Gastroesophageal sphincter (tissue), 4 donors: Measurements from ENCODE around the gene GALNT2. TPM values are rescaled to one million over a fixed set of nuclear protein-coding genes. Genes with fewer than 3 reads are reported as not detected.

ENCODE experiments used
- ATAC-seq: fragments of 150-250 bp; one replicate; pipeline ENCODE4 v1.9.1; 2016; ENCODE audit warnings: mild to moderate bottlenecking, moderate library complexity
- H3K27ac ChIP-seq, 4 donors: fragments of 200-600 bp; sonication (generic) in 3 of 4; 1 replicate in 3 of 4; 2 replicates in 1 of 4; pipeline ENCODE4 v1.5.1; 2016 to 2019
- H3K27me3 ChIP-seq: fragments of 200-600 bp; sonication (generic); one replicate; pipeline ENCODE4 v1.5.1; 2019
- H3K36me3 ChIP-seq, 2 donors: fragments of 200-600 bp; sonication (generic); one replicate each; pipeline ENCODE4 v1.5.1; 2019; ENCODE audit warnings: control low read depth in 1 of 2
- H3K4me1 ChIP-seq, 3 donors: fragments of 200-600 bp; sonication (generic); 1 replicate in 2 of 3; 2 replicates in 1 of 3; pipeline ENCODE4 v1.5.1; 2016 to 2019; ENCODE audit warnings: control low read depth in 2 of 3
- H3K4me3 ChIP-seq, 2 donors: fragments of 200-600 bp; sonication (generic); one replicate each; pipeline ENCODE4 v1.5.1; 2019; ENCODE audit warnings: mild to moderate bottlenecking in 1 of 2, moderate library complexity in 1 of 2
- H3K9me3 ChIP-seq, 3 donors: fragments of 200-600 bp; sonication (generic); one replicate each; pipeline ENCODE4 v1.5.1; 2017 to 2019; ENCODE audit warnings: control low read depth in 2 of 3
- EP300 ChIP-seq: sonication (generic); formaldehyde crosslinking; IDR thresholded peaks from one replicate; pipeline ENCODE4 v1.6.1; 2017; ENCODE audit warnings: antibody characterized with exemption, mild to moderate bottlenecking
- POLR2A ChIP-seq, 2 donors: fragments of 450-650 bp; IDR thresholded peaks; one replicate each; pipeline ENCODE4 v1.6.1; 2017; ENCODE audit warnings: antibody characterized with exemption in 2 of 2, mild to moderate bottlenecking in 2 of 2, moderate library complexity in 1 of 2
- POLR2AphosphoS5 ChIP-seq: sonication (generic); formaldehyde crosslinking; IDR thresholded peaks from one replicate; pipeline ENCODE4 v1.6.1; 2017; ENCODE audit warnings: antibody characterized with exemption
- WGBS, 2 donors: methylation state at CpG; one replicate each; pipeline ENCODE4 v1.1.5; 2018; ENCODE audit warnings: low coverage in 1 of 2; 5-methylcytosine and 5-hydroxymethylcytosine counted together
- total RNA-seq, 4 donors: library from RNA; depleted of rRNA; stranded (reverse); fragments of >200 nt; gene quantifications; one replicate each; pipeline ENCODE4 v1.1.0, GENCODE V29; 2016
- TF ChIP-seq, protein P1 (sequence below), 4 experiments: fragments of 200-600 bp in 2 of 4; fragments of 450-650 bp in 2 of 4; sonication (generic) in 1 of 4; IDR thresholded peaks; one replicate each; pipeline ENCODE4 v1.5.1; 2017 to 2019; ENCODE audit warnings: antibody characterized with exemption in 4 of 4, mild to moderate bottlenecking in 2 of 4, moderate library complexity in 2 of 4

Gene GALNT2
- total RNA-seq, 4 donors from 2014 or later = 95.3 to 160 (median 134) TPM

DNA sequence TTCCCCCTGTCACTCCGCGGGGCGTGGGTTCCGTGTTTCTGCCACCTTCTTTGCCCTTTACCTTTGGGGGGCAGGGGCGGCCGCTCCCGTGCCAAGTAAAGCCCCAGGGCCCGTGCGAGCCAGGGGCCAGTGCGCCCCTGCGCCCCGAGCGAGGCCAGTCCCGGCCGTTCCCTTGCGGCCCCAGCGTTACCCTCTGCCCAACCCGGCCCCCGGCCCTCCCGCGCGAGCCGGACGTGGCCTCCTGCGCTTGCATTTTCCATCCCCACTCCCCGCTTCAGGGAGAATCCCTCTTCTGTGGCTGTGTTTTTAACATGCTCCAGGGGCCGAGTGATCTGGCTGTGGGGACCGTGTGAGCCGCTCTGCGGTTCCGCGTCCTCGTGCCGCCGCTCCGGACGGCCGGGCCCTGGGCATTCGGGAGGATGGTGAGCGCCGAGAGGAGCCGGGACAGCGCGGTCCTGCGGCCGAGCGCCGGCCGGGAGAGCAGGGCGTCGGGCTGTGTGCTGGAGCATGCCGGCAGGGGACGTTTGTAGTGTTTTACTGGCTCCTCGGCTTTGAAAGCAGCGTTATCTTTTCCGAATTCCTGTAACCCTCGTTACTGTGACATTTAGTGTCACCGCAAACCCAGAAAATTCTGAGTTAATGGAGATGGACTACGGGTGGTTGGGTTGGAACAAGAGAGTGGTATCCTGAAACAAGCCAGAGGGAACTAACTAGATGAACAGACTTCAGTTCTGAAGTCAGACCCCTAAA, 1.0 kb downstream of the GALNT2 start:
- H3K36me3 ChIP-seq = no peaks in the 10 kb centered on the region
- no peaks in the 10 kb centered on the region for H3K9me3 ChIP-seq
- peak overlapping the region; percentile 59 to 98 for H3K4me3 ChIP-seq
- peak overlapping the region; percentile 74 to 98 (median 96) for H3K27ac ChIP-seq
- no peaks in the 10 kb centered on the region for H3K27me3 ChIP-seq
- H3K4me1 ChIP-seq = peaks cover 0 to 59% (median 20%) of the 10 kb centered on the region in 3 donors
- TF ChIP-seq POLR2AphosphoS5 (peak; percentile 15), EP300 (no peak), POLR2A (IDR thresholded peaks at IDR 0.05) (no peak)
- TF ChIP-seq, protein P1, sequence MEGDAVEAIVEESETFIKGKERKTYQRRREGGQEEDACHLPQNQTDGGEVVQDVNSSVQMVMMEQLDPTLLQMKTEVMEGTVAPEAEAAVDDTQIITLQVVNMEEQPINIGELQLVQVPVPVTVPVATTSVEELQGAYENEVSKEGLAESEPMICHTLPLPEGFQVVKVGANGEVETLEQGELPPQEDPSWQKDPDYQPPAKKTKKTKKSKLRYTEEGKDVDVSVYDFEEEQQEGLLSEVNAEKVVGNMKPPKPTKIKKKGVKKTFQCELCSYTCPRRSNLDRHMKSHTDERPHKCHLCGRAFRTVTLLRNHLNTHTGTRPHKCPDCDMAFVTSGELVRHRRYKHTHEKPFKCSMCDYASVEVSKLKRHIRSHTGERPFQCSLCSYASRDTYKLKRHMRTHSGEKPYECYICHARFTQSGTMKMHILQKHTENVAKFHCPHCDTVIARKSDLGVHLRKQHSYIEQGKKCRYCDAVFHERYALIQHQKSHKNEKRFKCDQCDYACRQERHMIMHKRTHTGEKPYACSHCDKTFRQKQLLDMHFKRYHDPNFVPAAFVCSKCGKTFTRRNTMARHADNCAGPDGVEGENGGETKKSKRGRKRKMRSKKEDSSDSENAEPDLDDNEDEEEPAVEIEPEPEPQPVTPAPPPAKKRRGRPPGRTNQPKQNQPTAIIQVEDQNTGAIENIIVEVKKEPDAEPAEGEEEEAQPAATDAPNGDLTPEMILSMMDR (IDR thresholded peaks at IDR 0.05) = no peak
- no peak for ATAC-seq
- 0% methylated on average over 4 to 7 of the region's 59 CpGs for WGBS, 2 donors

DNA sequence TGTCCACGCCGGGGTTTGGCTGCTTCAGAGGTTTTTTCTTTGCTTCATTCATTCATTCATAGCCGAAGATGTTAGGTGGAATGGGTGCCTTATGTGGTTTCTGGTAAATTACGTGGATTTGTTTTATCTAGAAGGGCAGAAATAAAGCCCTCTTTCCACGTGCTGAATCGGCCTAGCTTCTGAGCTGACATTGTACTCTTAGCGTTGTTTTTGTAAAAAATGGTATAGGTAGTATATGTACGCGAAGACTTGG, 1.5 kb downstream of the GALNT2 start:
- Histone ChIP-seq H3K4me3 (peak overlapping the region; percentile 59 to 98), H3K27ac (peak overlapping the region; percentile 74 to 98 (median 96)), H3K36me3 (no peaks in the 10 kb centered on the region), H3K9me3 (no peaks in the 10 kb centered on the region), H3K4me1 (peaks cover 2 to 64% (median 25%) of the 10 kb centered on the region in 3 donors), H3K27me3 (no peaks in the 10 kb centered on the region)
- 1 to 4% methylated on average over 9 of the region's 9 CpGs for WGBS, 2 donors
- TF ChIP-seq, protein P1 (IDR thresholded peaks at IDR 0.05) = no peak
- TF ChIP-seq POLR2AphosphoS5 (no peak), EP300 (no peak), POLR2A (IDR thresholded peaks at IDR 0.05) (no peak)
- ATAC-seq = no peak

DNA sequence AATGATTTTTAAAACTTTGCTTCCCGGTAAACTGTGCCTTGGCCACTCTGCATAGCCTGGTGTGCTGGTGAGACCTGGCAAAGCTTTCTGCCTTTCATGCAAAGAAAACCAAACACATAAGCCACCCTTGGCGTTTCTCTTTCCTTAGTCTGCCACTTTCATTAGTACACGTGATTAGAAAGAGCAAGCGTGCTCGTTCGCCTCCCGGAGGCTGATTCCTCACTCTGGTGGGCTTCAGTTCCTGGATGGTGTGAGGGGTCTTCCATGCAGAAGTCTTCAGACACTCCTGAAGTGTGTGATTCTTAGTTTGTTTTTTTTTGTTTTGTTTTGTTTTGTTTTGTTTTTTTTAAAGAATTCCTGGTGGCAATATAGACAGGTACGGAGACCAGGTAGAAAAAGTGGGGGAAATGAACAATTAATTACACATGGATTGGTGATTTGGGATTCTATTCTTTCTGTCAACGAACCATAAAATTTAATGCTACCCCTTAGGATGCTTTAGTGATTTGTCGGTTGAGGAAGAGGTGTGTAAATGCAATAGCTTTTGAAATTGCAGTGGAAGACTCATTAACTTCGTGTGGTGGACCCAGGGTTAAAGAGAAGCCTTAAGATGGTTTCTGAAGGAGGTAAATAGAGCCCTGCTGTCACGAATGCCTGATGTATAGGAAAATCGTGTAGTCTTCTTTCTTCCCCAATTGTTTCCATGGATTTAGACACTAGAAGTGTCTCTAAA, 2.1 kb downstream of the GALNT2 start:
- H3K27ac ChIP-seq = peak overlapping the region in 3 of 4 donors; percentile 95 to 98 (median 96)
- H3K9me3 ChIP-seq = no peaks in the 10 kb centered on the region
- H3K4me3 ChIP-seq = peak overlapping the region; percentile 59 to 98
- H3K36me3 ChIP-seq = no peaks in the 10 kb centered on the region
- TF ChIP-seq POLR2AphosphoS5 (peak; percentile 51), EP300 (no peak), POLR2A (IDR thresholded peaks at IDR 0.05) (no peak)
- TF ChIP-seq, protein P1 (IDR thresholded peaks at IDR 0.05) = peak in 1 of 4 experiments; percentile 36
- H3K4me1 ChIP-seq = peaks cover 5 to 70% (median 28%) of the 10 kb centered on the region in 3 donors
- ATAC-seq = no peak
- WGBS, 2 donors = 26 to 43% methylated on average over 13 of the region's 13 CpGs
- no peaks in the 10 kb centered on the region for H3K27me3 ChIP-seq

DNA sequence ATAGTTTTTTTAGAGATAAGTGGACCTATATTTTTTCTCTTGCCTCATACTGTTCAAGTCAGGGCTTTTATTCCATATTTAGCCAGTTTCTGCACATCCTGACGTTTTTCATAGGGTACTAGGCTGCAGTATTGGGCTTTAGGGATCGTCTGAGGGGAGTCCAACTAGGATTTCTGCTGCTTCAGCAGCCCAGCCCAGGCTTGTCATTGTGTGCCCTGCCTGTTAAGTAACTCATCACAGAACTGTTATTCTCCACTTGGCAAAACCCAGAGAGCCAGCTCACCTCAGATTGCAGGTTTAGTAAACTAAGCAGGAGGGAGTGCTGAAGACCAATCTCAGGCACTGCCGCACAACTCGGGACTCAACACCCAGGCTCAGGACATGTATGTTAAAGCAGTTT, 2.8 kb downstream of the GALNT2 start:
- Histone ChIP-seq H3K4me1 (peaks cover 5 to 77% (median 31%) of the 10 kb centered on the region in 3 donors), H3K9me3 (no peaks in the 10 kb centered on the region), H3K27me3 (no peaks in the 10 kb centered on the region), H3K4me3 (peak overlapping the region; percentile 59 to 98), H3K27ac (peak overlapping the region in 2 of 4 donors; percentile 96 to 98), H3K36me3 (no peaks in the 10 kb centered on the region)
- ATAC-seq = no peak
- TF ChIP-seq POLR2A (IDR thresholded peaks at IDR 0.05) = no peak
- no peak for TF ChIP-seq EP300
- TF ChIP-seq, protein P1 (IDR thresholded peaks at IDR 0.05) = no peak
- no peak for TF ChIP-seq POLR2AphosphoS5
- WGBS, 2 donors = 25 to 73% methylated on average over 4 of the region's 4 CpGs
